Bronchial epithelial cell (primary cell): ENCODE measurements around the gene CARD9. TPM values are rescaled to one million over a fixed set of nuclear protein-coding genes. Genes with fewer than 3 reads are reported as not detected.
"Not testable (repeated sequence)": the region's sequence is repeated elsewhere in the genome, so short reads cannot be mapped to it uniquely, and the experiment has no call there.

Experiments used
- DNase-seq: peaks from one replicate; pipeline ENCODE4 v3.0.0-alpha.2; 2010; ENCODE audit warnings: low read depth
- FAIRE-seq: peaks from 2 replicates; lab custom pipeline; 2011; peaks lifted over from hg19 to GRCh38; lab: Jason Lieb, UNC
- H3K27me3 ChIP-seq: 2 replicates; pipeline ENCODE4 v1.5.1; 2011; ENCODE audit warnings: low read length; ENCODE audit not compliant: control insufficient read depth, insufficient read depth
- H3K36me3 ChIP-seq: 2 replicates; pipeline ENCODE4 v1.5.1; 2011; ENCODE audit warnings: low read length; ENCODE audit not compliant: control insufficient read depth, insufficient read depth
- H3K4me3 ChIP-seq: 2 replicates; pipeline ENCODE4 v1.5.1; 2011; ENCODE audit warnings: mild to moderate bottlenecking, low read depth, low read length, control low read depth
- CTCF ChIP-seq: IDR thresholded peaks from 2 replicates; pipeline ENCODE4 v1.5.1; 2011; ENCODE audit warnings: mild to moderate bottlenecking, moderate library complexity, low read length, control low read depth, inconsistent platforms; ENCODE audit not compliant: insufficient read depth, severe bottlenecking
- total RNA-seq: library from RNA; depleted of rRNA; stranded (reverse); fragments of >200 nt; gene quantifications from 2 replicates; pipeline ENCODE4 v1.2.1, GENCODE V29; 2014

Gene CARD9
- total RNA-seq, 1 donor from 2014 or later: 0.53 TPM

DNA sequence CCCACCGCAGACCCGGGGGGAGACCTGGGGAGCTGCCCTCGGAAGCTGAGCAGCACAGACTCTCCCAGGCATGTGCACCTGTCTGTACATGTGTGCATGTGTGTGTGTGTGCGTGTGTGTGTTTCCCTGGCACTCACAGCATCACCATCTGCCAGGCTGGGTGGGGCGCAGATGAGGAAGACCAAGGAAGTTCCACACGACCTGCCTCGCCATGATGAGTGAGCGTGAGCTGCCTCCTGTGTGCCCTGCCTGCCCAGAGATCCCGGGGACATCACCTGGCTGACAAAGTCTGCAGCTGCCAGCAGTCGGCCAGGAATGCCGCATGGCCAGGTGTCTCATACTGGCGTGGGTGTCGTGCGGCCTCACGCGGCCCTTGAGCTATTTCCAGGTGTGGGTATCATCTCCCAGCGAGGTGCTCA, 50.1 kb downstream of the CARD9 start:
- Histone ChIP-seq H3K4me3 (no peak overlapping the region), H3K36me3 (no peaks in the 10 kb centered on the region), H3K27me3 (peaks cover 2% of the 10 kb centered on the region)
- FAIRE-seq (peak; percentile 66), DNase-seq (peak; percentile 56)
- TF ChIP-seq CTCF: peak; percentile 17

DNA sequence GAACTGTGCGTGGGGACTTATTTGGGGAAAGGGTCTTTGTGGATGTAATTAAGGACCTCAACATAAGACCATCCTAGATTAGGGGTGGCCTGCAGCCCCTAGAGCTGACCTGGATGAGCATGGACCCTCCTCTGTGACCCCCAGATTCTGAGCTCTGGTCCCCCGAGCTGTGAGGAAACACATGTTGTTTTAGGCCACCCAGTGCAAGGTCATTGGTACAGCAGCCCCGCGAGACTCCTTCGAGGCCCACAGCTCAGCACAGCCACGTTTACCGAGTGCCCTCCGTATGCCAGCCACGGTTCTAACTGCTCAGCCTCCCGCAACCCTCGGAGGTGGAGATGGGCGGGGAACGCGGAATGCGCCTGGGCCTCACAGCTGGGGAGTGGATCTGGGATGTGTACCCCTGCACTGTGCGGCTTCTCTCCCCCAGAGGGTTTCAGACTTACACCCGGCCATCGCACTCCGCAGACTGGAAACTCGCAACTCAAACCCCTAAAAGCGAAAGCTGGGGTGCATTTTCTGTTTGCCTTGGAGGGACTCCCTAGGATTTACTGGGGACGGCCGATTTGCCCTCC, 50.6 kb downstream of the CARD9 start:
- FAIRE-seq: peak; percentile 18
- no peak for TF ChIP-seq CTCF
- no peak for DNase-seq
- Histone ChIP-seq H3K4me3 (no peak overlapping the region), H3K27me3 (peaks cover 2% of the 10 kb centered on the region), H3K36me3 (no peaks in the 10 kb centered on the region)

- Histone ChIP-seq H3K4me3 (no peak overlapping the region), H3K27me3 (peaks cover 2% of the 10 kb centered on the region), H3K36me3 (no peaks in the 10 kb centered on the region)
- FAIRE-seq (no peak), DNase-seq (no peak)
- TF ChIP-seq CTCF: no peak
These were observed 51.9 kb downstream of the CARD9 start for GRCh38 chr9:136321561-136321960.

DNA sequence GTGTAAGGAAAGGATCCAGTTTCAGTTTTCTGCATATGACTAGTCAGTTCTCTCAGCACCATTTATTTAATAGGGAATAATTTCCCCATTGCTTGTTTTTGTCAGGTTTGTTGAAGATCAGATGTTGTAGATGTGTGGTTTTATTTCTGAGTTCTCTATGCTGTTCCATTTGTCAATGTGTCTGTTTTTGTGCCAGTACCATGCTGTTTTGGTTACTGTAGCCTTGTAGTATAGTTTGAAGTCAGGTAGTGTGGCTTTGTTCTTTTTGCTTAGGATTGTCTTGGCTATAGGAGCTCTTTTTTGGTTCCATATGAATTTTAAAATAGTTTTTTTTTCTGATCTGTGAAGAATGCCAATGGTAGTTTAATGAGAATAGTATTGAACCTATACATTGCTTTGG, 52.5 kb downstream of the CARD9 start:
- not testable (repeated sequence) for H3K27me3 ChIP-seq, H3K4me3 ChIP-seq, H3K36me3 ChIP-seq, FAIRE-seq, DNase-seq

DNA sequence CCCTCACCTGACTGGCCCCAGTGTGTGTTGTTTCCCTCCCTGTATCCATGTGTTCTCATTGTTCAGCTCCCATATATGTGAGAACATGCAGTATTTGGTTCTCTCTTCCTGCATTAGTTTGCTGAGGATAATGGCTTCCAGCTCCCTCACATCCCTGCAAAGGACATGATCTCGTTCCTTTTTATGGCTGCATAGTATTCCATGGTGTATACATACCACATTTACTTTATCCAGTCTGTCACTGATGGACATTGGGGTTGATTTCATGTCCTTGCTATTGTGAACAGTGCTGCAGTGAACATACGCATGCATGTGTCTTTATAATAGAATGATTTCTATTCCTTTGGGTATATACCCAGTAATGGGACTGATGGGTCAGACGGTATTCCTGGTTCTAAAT, 53.5 kb downstream of the CARD9 start:
- H3K27me3 ChIP-seq, DNase-seq, FAIRE-seq, H3K4me3 ChIP-seq, H3K36me3 ChIP-seq: not testable (repeated sequence)

DNA sequence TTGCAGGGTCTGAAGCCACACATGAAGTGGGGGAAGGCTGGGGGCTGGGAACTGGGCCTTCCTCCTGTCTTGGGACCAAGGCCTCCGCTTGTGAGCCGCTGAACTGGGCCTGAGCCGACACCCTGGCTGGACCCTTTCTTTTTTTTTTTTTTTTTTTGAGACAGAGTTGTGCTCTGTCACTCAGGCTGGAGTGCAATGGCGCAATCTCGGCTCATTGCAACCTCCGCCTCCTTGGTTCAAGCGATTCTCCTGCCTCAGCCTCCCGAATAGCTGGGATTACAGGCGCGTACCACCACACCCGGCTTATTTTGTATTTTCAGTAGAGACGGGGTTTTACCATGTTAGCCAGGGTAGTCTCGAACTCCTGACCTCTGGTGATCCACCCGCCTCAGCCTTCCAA, 54.2 kb downstream of the CARD9 start:
- FAIRE-seq, DNase-seq: not testable (repeated sequence)

GRCh38 chr9:136318776-136319241, 54.7 kb downstream of the CARD9 start:
- Histone ChIP-seq H3K36me3 (no peaks in the 10 kb centered on the region), H3K4me3 (no peak overlapping the region), H3K27me3 (no peaks in the 10 kb centered on the region)
- TF ChIP-seq CTCF: no peak
- FAIRE-seq (no peak), DNase-seq (no peak)

More for the DNA sequence above, 54.2 kb downstream of the CARD9 start:
- not testable (repeated sequence) for H3K36me3 ChIP-seq, H3K27me3 ChIP-seq, H3K4me3 ChIP-seq
